Measurements from ENCODE around the gene BTBD19. TPM values are rescaled to one million over a fixed set of nuclear protein-coding genes. Genes with fewer than 3 reads are reported as not detected.
A peak's percentile ranks its signal among the peaks of the same experiment; 100 is the strongest.
"Not testable (repeated sequence)": the region's sequence is repeated elsewhere in the genome, so short reads cannot be mapped to it uniquely, and the experiment has no call there.

Gene BTBD19, protein sequence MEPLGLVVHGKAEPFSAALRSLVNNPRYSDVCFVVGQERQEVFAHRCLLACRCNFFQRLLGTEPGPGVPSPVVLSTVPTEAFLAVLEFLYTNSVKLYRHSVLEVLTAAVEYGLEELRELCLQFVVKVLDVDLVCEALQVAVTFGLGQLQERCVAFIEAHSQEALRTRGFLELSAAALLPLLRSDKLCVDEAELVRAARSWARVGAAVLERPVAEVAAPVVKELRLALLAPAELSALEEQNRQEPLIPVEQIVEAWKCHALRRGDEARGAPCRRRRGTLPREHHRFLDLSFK
- total RNA-seq, result 10 to 100 TPM; 38.5 to 41.1 TPM
- 10 to 100 TPM in 1 of 2 donors, 1 to 10 TPM in 1; 5.1 to 35.4 TPM for polyA plus RNA-seq
- long read RNA-seq, donor 1, partial matches to known transcripts, result 2 of 22 reads
- long read RNA-seq, donor 1, other reads (novel, unspliced or antisense), result 20 of 22 reads
- long read RNA-seq, donor 2, partial matches to known transcripts, result 2 of 9 reads
- long read RNA-seq, donor 2, other reads (novel, unspliced or antisense), result 7 of 9 reads

DNA sequence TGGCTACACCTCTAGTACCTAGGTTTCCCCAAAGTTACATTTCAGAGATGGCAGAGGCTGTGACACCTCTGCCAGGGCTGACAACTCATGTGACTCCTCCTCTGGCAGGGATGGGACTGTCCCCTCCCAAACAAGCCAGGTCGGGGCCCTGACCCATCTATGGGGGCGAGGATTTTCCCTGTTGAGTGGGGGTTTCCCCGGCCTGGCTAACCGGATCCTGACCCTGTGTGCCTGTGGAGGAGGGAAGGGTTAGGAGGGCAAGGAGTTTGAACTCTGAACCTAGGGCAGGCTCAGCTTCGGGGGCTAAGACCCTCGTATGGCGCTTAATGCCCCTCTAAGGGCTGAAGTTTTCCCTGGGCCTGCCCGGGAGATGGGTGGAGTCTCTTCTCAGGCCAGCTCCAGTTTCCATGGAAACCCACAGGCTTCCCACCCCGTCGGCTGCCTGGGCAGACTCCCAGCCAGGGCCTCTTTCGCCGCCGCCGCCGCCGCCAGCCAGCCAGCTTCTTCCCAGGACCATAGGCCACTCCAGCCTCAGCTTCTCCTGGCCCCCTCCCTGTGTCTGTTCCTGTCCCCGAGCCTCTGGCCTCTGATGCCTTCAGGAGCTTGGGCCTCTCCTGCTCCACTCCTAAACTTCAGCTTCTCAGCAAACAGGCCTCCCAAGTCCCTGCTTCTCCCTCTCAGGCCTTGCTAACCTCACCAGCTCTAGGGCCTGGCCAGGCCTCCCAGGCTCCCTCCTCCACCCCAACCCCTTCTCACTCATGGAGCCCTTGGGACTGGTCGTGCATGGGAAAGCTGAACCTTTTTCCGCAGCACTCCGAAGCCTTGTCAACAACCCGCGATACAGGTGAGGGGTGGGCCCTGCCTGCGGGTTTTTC lies at the start of gene BTBD19:
Gene BTBD19, plus strand, starts transcription at position 461 of the 875 bp plus-strand sequence. Its CDS starts 298 bp downstream, at position 759.
- DNase-seq (peak; percentile 93 to 94), ATAC-seq (ENCODE audit: low FRiP score) (peak; percentile 81)
- no peaks in the 10 kb centered on the region for H3K27me3 ChIP-seq (ENCODE audit: control insufficient read depth in 1 of 2, insufficient read depth in 2 of 2, low read length in 1 of 2)
- intact Hi-C loops (cut with DNase I), result loop anchor here in 1 of 2 donors (10.0 kb wide), 1 partner anchor 73 kb away; the partner anchor contains the start of genes KIF2C and RNU5D-1
- peak within 1 kb of the TSS; percentile 96 to 98 for H3K27ac ChIP-seq (ENCODE audit: low read depth in 1 of 2, low read length in 2 of 2)
- H3K4me3 ChIP-seq (ENCODE audit: low read length in 2 of 2), result no peak within 1 kb of the TSS
- no peaks in the 10 kb centered on the region for H3K9me3 ChIP-seq (ENCODE audit: control insufficient read depth, low read length)
- WGBS, 2 donors, result 2% methylated on average over 23 of the region's 23 CpGs
- H3K36me3 ChIP-seq (ENCODE audit: control insufficient read depth in 1 of 2, insufficient read depth in 2 of 2, low read length in 1 of 2), result peaks cover 0 to 9% of the 10 kb centered on the region in 2 donors
- peaks cover 0 to 4% of the 10 kb centered on the region in 2 donors for H3K4me1 ChIP-seq (ENCODE audit: control insufficient read depth in 1 of 2, insufficient read depth in 2 of 2, low read length in 2 of 2)

DNA sequence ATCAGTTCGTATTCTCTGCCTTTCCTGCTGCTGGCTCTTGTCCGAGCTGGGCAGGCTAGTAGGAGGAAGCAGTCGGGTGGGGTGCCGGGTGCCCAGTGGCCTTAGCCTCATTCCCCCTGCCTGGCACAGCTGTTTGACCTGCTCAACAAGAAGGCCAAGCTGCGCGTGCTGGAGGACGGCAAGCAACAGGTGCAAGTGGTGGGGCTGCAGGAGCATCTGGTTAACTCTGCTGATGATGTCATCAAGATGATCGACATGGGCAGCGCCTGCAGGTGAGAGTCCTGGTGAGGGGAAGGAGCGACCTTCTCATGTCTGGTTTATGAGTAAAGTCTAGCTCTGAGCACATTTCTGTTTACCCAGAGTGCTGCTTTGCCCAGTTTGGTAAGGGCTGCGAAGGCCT lies 49.2 kb upstream of the BTBD19 start:
- no peak for ATAC-seq (ENCODE audit: low FRiP score)
- Histone ChIP-seq H3K27me3 (ENCODE audit: control insufficient read depth in 1 of 2, insufficient read depth in 2 of 2, low read length in 1 of 2) (no peaks in the 10 kb centered on the region), H3K4me3 (ENCODE audit: low read length in 2 of 2) (no peak overlapping the region), H3K27ac (ENCODE audit: low read depth in 1 of 2, low read length in 2 of 2) (no peak overlapping the region), H3K4me1 (ENCODE audit: control insufficient read depth in 1 of 2, insufficient read depth in 2 of 2, low read length in 2 of 2) (no peaks in the 10 kb centered on the region), H3K36me3 (ENCODE audit: control insufficient read depth in 1 of 2, insufficient read depth in 2 of 2, low read length in 1 of 2) (no peaks in the 10 kb centered on the region), H3K9me3 (ENCODE audit: control insufficient read depth, low read length) (no peaks in the 10 kb centered on the region)
- 92 to 98% methylated on average over 11 of the region's 11 CpGs for WGBS, 2 donors
- no peak for DNase-seq
- intact Hi-C loops (cut with DNase I), result no loop called here

GRCh38 chr1:44760876-44761275 lies 47.4 kb upstream of the BTBD19 start:
- no peaks in the 10 kb centered on the region for H3K36me3 ChIP-seq (ENCODE audit: control insufficient read depth in 1 of 2, insufficient read depth in 2 of 2, low read length in 1 of 2)
- ATAC-seq (ENCODE audit: low FRiP score), result no peak

GRCh38 chr1:44766421-44766820 lies 41.9 kb upstream of the BTBD19 start:
- intact Hi-C loops (cut with DNase I); ATAC-seq (ENCODE audit: low FRiP score); DNase-seq; H3K27me3 ChIP-seq (ENCODE audit: control insufficient read depth in 1 of 2, insufficient read depth in 2 of 2, low read length in 1 of 2); H3K27ac ChIP-seq (ENCODE audit: low read depth in 1 of 2, low read length in 2 of 2); H3K4me3 ChIP-seq (ENCODE audit: low read length in 2 of 2); H3K4me1 ChIP-seq (ENCODE audit: control insufficient read depth in 1 of 2, insufficient read depth in 2 of 2, low read length in 2 of 2); H3K9me3 ChIP-seq (ENCODE audit: control insufficient read depth, low read length); H3K36me3 ChIP-seq (ENCODE audit: control insufficient read depth in 1 of 2, insufficient read depth in 2 of 2, low read length in 1 of 2): not testable (repeated sequence)
- WGBS, 2 donors, result 94% methylated on average over 6 of the region's 6 CpGs

More at GRCh38 chr1:44760876-44761275, 47.4 kb upstream of the BTBD19 start:
- 93 to 97% methylated on average over 3 of the region's 3 CpGs for WGBS, 2 donors
- no peaks in the 10 kb centered on the region for H3K9me3 ChIP-seq (ENCODE audit: control insufficient read depth, low read length)
- H3K27me3 ChIP-seq (ENCODE audit: control insufficient read depth in 1 of 2, insufficient read depth in 2 of 2, low read length in 1 of 2), result no peaks in the 10 kb centered on the region
- H3K4me3 ChIP-seq (ENCODE audit: low read length in 2 of 2), result no peak overlapping the region
- DNase-seq, result no peak
- intact Hi-C loops (cut with DNase I), result no loop called here
- H3K4me1 ChIP-seq (ENCODE audit: control insufficient read depth in 1 of 2, insufficient read depth in 2 of 2, low read length in 2 of 2), result no peaks in the 10 kb centered on the region
- H3K27ac ChIP-seq (ENCODE audit: low read depth in 1 of 2, low read length in 2 of 2), result no peak overlapping the region

GRCh38 chr1:44775078-44775929 lies 33.0 kb upstream of the BTBD19 start, which contains the start of gene RPS8:
Gene RPS8 (plus strand): TSS chr1:44775540. CDS start chr1:44775597, 57 bp downstream.
- ATAC-seq (ENCODE audit: low FRiP score), result peak; percentile 96
- Histone ChIP-seq H3K36me3 (ENCODE audit: control insufficient read depth in 1 of 2, insufficient read depth in 2 of 2, low read length in 1 of 2) (peaks cover 0 to 7% of the 10 kb centered on the region in 2 donors), H3K27ac (ENCODE audit: low read depth in 1 of 2, low read length in 2 of 2) (peak within 1 kb of the TSS; percentile 43 to 91), H3K9me3 (ENCODE audit: control insufficient read depth, low read length) (no peaks in the 10 kb centered on the region), H3K4me1 (ENCODE audit: control insufficient read depth in 1 of 2, insufficient read depth in 2 of 2, low read length in 2 of 2) (no peaks in the 10 kb centered on the region), H3K27me3 (ENCODE audit: control insufficient read depth in 1 of 2, insufficient read depth in 2 of 2, low read length in 1 of 2) (no peaks in the 10 kb centered on the region), H3K4me3 (ENCODE audit: low read length in 2 of 2) (peak within 1 kb of the TSS; percentile 38 to 66)
- peak; percentile 94 to 95 for DNase-seq
- intact Hi-C loops (cut with DNase I), result loop anchor here (2.0 to 5.0 kb wide), 2 partner anchors 37 to 38 kb away; partner anchors contain the start of gene KIF2C (in 2 of the 2)
- WGBS, 2 donors, result 0 to 1% methylated on average over 65 of the region's 65 CpGs

DNA sequence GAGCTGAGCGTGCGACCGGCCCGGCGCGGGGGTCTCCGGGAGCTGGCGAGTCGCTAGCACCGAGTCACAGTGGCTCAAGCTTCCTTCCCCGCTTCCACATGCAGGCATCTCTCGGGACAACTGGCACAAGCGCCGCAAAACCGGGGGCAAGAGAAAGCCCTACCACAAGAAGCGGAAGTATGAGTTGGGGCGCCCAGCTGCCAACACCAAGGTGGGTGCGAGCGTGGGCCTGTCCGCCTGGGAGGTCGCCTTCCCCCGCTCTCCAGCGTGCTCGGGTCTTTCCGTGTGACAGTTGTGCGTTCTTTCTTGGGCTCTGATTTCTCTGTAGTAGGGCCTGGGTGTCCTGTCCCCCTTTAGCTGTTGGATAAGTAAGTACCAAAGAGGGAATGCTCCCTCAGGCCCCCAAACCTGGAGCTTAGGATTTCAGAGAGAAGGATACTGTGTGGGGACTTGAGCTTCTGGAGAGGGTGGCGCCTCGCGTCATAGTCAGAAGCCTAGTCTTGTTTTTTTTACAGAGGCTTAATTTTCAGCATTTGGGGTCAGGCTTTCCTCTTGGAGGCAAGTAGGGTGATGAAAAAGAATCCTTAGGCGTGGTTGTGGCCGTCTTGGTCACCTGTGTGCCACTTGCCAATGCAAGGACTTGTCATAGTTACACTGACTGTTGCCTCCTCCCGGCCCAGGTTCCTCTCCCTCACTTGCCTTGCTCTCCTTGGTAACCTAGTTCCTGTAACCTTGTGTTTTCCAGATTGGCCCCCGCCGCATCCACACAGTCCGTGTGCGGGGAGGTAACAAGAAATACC lies 32.2 kb upstream of the BTBD19 start:
- peak overlapping the region; percentile 43 to 68 for H3K27ac ChIP-seq (ENCODE audit: low read depth in 1 of 2, low read length in 2 of 2)
- ATAC-seq (ENCODE audit: low FRiP score), result peak; percentile 5
- intact Hi-C loops (cut with DNase I), result loop anchor here (2.0 to 5.0 kb wide), 2 partner anchors 37 to 39 kb away; partner anchors contain the start of gene KIF2C (in 2 of the 2)
- no peaks in the 10 kb centered on the region for H3K4me1 ChIP-seq (ENCODE audit: control insufficient read depth in 1 of 2, insufficient read depth in 2 of 2, low read length in 2 of 2)
- peak in 1 of 2 donors; percentile 62 for DNase-seq
- 10 to 12% methylated on average over 36 of the region's 36 CpGs for WGBS, 2 donors
- no peaks in the 10 kb centered on the region for H3K27me3 ChIP-seq (ENCODE audit: control insufficient read depth in 1 of 2, insufficient read depth in 2 of 2, low read length in 1 of 2)
- peaks cover 0 to 7% of the 10 kb centered on the region in 2 donors for H3K36me3 ChIP-seq (ENCODE audit: control insufficient read depth in 1 of 2, insufficient read depth in 2 of 2, low read length in 1 of 2)
- peak overlapping the region; percentile 21 to 66 for H3K4me3 ChIP-seq (ENCODE audit: low read length in 2 of 2)
- no peaks in the 10 kb centered on the region for H3K9me3 ChIP-seq (ENCODE audit: control insufficient read depth, low read length)

DNA sequence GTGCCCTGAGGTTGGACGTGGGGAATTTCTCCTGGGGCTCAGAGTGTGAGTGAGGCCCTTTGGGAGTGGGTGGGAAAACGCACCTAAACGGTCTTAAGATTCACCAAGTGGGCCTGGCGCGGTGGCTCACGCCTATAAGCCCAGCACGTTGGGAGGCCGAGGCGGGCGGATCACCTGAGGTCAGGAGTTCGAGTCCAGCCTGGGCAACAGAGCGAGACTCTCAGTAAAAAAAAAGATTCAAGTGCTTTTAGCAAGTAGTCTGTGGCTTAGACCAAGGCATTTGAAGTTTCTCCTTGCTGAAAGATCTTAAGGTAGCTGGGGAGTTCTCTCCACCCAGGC lies 31.6 kb upstream of the BTBD19 start:
- no peak for DNase-seq
- peaks cover 0 to 7% of the 10 kb centered on the region in 2 donors for H3K36me3 ChIP-seq (ENCODE audit: control insufficient read depth in 1 of 2, insufficient read depth in 2 of 2, low read length in 1 of 2)

More for the DNA sequence above, 31.6 kb upstream of the BTBD19 start:
- WGBS, 2 donors, result 61 to 65% methylated on average over 12 of the region's 12 CpGs
- Histone ChIP-seq H3K27me3 (ENCODE audit: control insufficient read depth in 1 of 2, insufficient read depth in 2 of 2, low read length in 1 of 2) (no peaks in the 10 kb centered on the region), H3K4me1 (ENCODE audit: control insufficient read depth in 1 of 2, insufficient read depth in 2 of 2, low read length in 2 of 2) (no peaks in the 10 kb centered on the region), H3K4me3 (ENCODE audit: low read length in 2 of 2) (peak overlapping the region in 1 of 2 donors; percentile 66), H3K9me3 (ENCODE audit: control insufficient read depth, low read length) (no peaks in the 10 kb centered on the region), H3K27ac (ENCODE audit: low read depth in 1 of 2, low read length in 2 of 2) (no peak overlapping the region)
- no peak for ATAC-seq (ENCODE audit: low FRiP score)
- intact Hi-C loops (cut with DNase I), result loop anchor here in 1 of 2 donors (5.0 kb wide), 1 partner anchor 39 kb away; the partner anchor contains the start of gene KIF2C

Measured in aorta (tissue), 5 donors.